Middle frontal gyrus (tissue), 1 donor: ENCODE data around the gene GHRL.

ENCODE experiments used
- DNase-seq: peaks from one replicate; pipeline ENCODE4 v3.0.0-alpha.2; 2015; ENCODE audit warnings: low spot score; ENCODE audit errors: extremely low spot score

GHRL gene

GRCh38 chr3:10327592-10327991 is 34.8 kb upstream of the GHRL start:
- no peak for DNase-seq

GRCh38 chr3:10322352-10322710 is 29.6 kb upstream of the GHRL start:
- DNase-seq = no peak

GRCh38 chr3:10321630-10322351 is 29.0 kb upstream of the GHRL start:
- DNase-seq = no peak

GRCh38 chr3:10320320-10320677 is 27.6 kb upstream of the GHRL start:
- DNase-seq = no peak

GRCh38 chr3:10319804-10320203 is 27.1 kb upstream of the GHRL start:
- no peak for DNase-seq

- DNase-seq = no peak
Measured at GRCh38 chr3:10319251-10319650, 26.5 kb upstream of the GHRL start.

GRCh38 chr3:10317961-10318350 is 25.2 kb upstream of the GHRL start:
- no peak for DNase-seq

- DNase-seq = no peak
Measured at GRCh38 chr3:10317311-10317960, 24.7 kb upstream of the GHRL start.

GRCh38 chr3:10315771-10316344 is 23.1 kb upstream of the GHRL start:
- DNase-seq = no peak

- no peak for DNase-seq
Measured at GRCh38 chr3:10315101-10315500, 22.4 kb upstream of the GHRL start.

GRCh38 chr3:10312861-10313260 is 20.1 kb upstream of the GHRL start:
- no peak for DNase-seq

GRCh38 chr3:10312391-10312790 is 19.6 kb upstream of the GHRL start:
- no peak for DNase-seq

- no peak for DNase-seq
Measured at GRCh38 chr3:10311710-10312109, 19.0 kb upstream of the GHRL start.

- no peak for DNase-seq
Measured at GRCh38 chr3:10310578-10310977, 17.8 kb upstream of the GHRL start.

- DNase-seq = no peak
Measured at GRCh38 chr3:10309736-10310135, 17.0 kb upstream of the GHRL start.

GRCh38 chr3:10308678-10309077 is 15.9 kb upstream of the GHRL start:
- no peak for DNase-seq

- DNase-seq = no peak
Measured at GRCh38 chr3:10306156-10306555, 13.4 kb upstream of the GHRL start.

- DNase-seq = no peak
Measured at GRCh38 chr3:10305331-10305902, 12.7 kb upstream of the GHRL start.

GRCh38 chr3:10304905-10305304 is 12.2 kb upstream of the GHRL start:
- no peak for DNase-seq

- DNase-seq = no peak
Measured at GRCh38 chr3:10303785-10304184, 11.0 kb upstream of the GHRL start.

- DNase-seq = no peak
Measured at GRCh38 chr3:10303105-10303504, 10.4 kb upstream of the GHRL start.

GRCh38 chr3:10300087-10300486 is 7.3 kb upstream of the GHRL start:
- no peak for DNase-seq

GRCh38 chr3:10299679-10300078 is 6.9 kb upstream of the GHRL start:
- DNase-seq = no peak
